GM23248 (cell line): Measurements from ENCODE around the gene ZNF264.

Source experiments
- EZH2 ChIP-seq: fragments of 200-600 bp; sonication (generic); IDR thresholded peaks from 2 replicates; pipeline ENCODE4 v1.6.1; 2018; ENCODE audit warnings: antibody characterized with exemption, mild to moderate bottlenecking; ENCODE audit not compliant: insufficient read depth, poor library complexity, severe bottlenecking
- EZH2phosphoT487 ChIP-seq: fragments of 200-600 bp; sonication (generic); IDR thresholded peaks from 2 replicates; pipeline ENCODE4 v1.6.1; 2018; ENCODE audit warnings: antibody characterized with exemption, moderate library complexity, mild to moderate bottlenecking, low read depth; ENCODE audit not compliant: insufficient read depth

DNA sequence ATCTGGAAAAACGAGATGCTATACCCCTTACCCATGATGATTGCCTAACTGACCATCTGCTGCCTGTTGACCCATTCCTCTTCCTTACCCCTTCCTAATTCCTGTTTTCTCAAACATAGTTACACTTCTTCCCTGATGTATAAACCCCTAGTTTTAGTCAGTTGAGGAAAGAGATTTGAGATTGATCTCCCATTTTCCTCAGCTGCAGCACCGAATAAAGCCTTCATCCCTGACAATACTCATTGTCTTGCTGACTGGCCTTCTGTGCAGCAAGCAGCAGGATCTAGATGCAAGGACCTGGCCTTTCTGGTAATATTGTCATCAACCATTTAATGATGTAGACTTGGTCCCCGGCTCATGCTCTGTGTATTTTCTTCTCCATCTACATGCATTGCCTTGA is 999 bp upstream of the ZNF264 start:
- TF ChIP-seq EZH2phosphoT487 (no peak), EZH2 (no peak)
